Measurements from ENCODE around the gene SNRPA.

DNA sequence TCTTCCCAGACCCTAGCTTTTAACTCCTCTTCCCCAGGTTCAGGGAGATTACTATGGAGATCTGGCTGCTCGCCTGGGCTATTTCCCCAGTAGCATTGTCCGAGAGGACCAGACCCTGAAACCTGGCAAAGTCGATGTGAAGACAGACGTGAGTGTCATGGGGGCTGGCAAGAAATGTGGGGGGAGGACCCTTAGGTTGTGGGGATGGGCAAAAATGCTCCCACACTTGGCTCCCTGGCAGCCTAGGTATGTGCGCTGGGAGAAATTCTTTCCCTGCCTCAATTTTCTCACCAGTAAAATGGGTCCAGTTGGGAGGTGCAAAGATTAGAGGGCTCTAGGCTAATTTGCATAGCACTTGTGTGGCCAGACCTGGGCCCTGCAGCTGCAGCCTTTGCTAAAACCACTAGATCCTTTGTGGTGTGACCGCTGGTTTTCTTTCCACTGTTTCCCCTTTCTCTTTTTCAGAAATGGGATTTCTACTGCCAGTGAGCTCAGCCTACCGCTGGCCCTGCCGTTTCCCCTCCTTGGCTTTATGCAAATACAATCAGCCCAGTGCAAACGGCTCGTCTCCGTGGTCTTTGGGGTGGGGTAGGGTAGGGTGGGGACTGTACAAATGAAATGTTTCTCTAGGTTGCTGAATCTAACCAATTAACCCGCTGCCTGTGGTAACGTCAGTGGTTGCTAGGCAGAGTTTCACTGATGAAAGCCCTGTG lies 26.1 kb downstream of the SNRPA start:
- TF ChIP-seq POLR2A (IDR thresholded peaks at IDR 0.05; ENCODE audit: control extremely low read depth in 1 of 2, low read depth in 2 of 2, low read length in 2 of 2) (no peak), EP300 (IDR thresholded peaks at IDR 0.05; ENCODE audit: borderline replicate concordance in 1 of 2, low read depth in 2 of 2, low read length in 2 of 2) (no peak), CHD2 (IDR thresholded peaks at IDR 0.05; ENCODE audit: low read length) (no peak)
- TF ChIP-seq, protein P1, sequence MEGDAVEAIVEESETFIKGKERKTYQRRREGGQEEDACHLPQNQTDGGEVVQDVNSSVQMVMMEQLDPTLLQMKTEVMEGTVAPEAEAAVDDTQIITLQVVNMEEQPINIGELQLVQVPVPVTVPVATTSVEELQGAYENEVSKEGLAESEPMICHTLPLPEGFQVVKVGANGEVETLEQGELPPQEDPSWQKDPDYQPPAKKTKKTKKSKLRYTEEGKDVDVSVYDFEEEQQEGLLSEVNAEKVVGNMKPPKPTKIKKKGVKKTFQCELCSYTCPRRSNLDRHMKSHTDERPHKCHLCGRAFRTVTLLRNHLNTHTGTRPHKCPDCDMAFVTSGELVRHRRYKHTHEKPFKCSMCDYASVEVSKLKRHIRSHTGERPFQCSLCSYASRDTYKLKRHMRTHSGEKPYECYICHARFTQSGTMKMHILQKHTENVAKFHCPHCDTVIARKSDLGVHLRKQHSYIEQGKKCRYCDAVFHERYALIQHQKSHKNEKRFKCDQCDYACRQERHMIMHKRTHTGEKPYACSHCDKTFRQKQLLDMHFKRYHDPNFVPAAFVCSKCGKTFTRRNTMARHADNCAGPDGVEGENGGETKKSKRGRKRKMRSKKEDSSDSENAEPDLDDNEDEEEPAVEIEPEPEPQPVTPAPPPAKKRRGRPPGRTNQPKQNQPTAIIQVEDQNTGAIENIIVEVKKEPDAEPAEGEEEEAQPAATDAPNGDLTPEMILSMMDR (IDR thresholded peaks at IDR 0.05; ENCODE audit: control extremely low read depth in 1 of 3, insufficient read depth in 1 of 3, low read depth in 1 of 3, low read length in 3 of 3), result no peak

Measured in H1 (cell line).